Esophagus (tissue), 2 donors: ENCODE data around the gene AUTS2. TPM values are rescaled to one million over a fixed set of nuclear protein-coding genes. Genes with fewer than 3 reads are reported as not detected.
A peak's percentile ranks its signal among the peaks of the same experiment; 100 is the strongest.

Experiments
- H3K27ac ChIP-seq, 2 donors: one replicate each; pipeline ENCODE4 v1.5.1; 2013; ENCODE audit warnings: low read depth in 2 of 2, mild to moderate bottlenecking in 2 of 2, inconsistent platforms in 1 of 2, low read length in 1 of 2, moderate library complexity in 1 of 2
- H3K27me3 ChIP-seq, 2 donors: one replicate each; pipeline ENCODE4 v1.6.1; 2013; ENCODE audit warnings: low read length in 2 of 2, control low read depth in 1 of 2, mild to moderate bottlenecking in 1 of 2; ENCODE audit not compliant: insufficient read depth in 2 of 2, control insufficient read depth in 1 of 2
- H3K36me3 ChIP-seq, 2 donors: one replicate each; pipeline ENCODE4 v1.6.1; 2013; ENCODE audit warnings: low read length in 1 of 2; ENCODE audit not compliant: control insufficient read depth in 2 of 2, insufficient read depth in 2 of 2
- H3K4me1 ChIP-seq, 2 donors: one replicate each; pipeline ENCODE4 v1.6.1; 2013; ENCODE audit warnings: low read length in 1 of 2; ENCODE audit not compliant: control insufficient read depth in 2 of 2, insufficient read depth in 2 of 2
- H3K4me3 ChIP-seq, 2 donors: one replicate each; pipeline ENCODE4 v1.5.1; 2013; ENCODE audit warnings: low read length in 2 of 2, mild to moderate bottlenecking in 2 of 2, low read depth in 1 of 2, moderate library complexity in 1 of 2
- H3K9me3 ChIP-seq, 2 donors: one replicate each; pipeline ENCODE4 v1.6.1; 2013; ENCODE audit warnings: mild to moderate bottlenecking in 2 of 2, low read depth in 1 of 2, low read length in 1 of 2, moderate library complexity in 1 of 2; ENCODE audit not compliant: control insufficient read depth in 2 of 2, insufficient read depth in 1 of 2
- WGBS, 2 donors: extraction: QIAGEN DNeasy Blood & Tissue Kit; methylation state at CpG; one replicate each; pipeline ENCODE4 v1.1.7; 2013; 5-methylcytosine and 5-hydroxymethylcytosine counted together
- polyA plus RNA-seq, 2 donors: library from polyadenylated mRNA; stranded (reverse); fragments of 200-250 nt; gene quantifications; one replicate each; pipeline ENCODE4 v1.2.3, GENCODE V29; 2013
- donor health status: healthy with polysubstance abuse.
- donor health status: Bipolar disorder and iron deficiency.

The AUTS2 gene
- polyA plus RNA-seq, 2 donors, result 8.3 to 15.6 TPM

DNA sequence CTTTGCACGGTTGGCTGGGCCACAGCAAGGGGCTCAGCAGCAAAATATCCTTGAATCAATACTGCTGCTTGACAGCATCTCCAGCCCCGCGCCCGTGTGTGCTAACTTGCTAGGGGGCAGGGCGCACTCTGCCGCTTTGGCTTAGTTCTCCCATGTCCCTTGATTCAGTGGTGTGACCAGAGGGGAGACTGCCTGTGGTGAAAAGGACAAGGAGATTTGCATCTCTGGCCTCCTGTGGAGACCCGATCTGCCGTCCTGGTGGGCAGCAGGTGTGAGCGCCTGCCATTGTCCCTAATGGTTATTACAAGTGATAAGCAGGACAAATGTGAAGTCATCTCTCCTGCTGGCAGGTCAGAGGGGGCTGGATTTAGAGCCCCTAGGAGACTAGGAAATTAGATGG is 1033.4 kb downstream of the AUTS2 start:
- H3K36me3 ChIP-seq, result peaks cover 0 to 1% of the 10 kb centered on the region in 2 donors
- H3K4me3 ChIP-seq, result no peak overlapping the region
- H3K4me1 ChIP-seq, result peaks cover 0 to 2% of the 10 kb centered on the region in 2 donors
- H3K27me3 ChIP-seq, result no peaks in the 10 kb centered on the region
- no peak overlapping the region for H3K27ac ChIP-seq
- H3K9me3 ChIP-seq, result no peaks in the 10 kb centered on the region
- WGBS, 2 donors, result 87 to 93% methylated on average over 9 of the region's 9 CpGs

DNA sequence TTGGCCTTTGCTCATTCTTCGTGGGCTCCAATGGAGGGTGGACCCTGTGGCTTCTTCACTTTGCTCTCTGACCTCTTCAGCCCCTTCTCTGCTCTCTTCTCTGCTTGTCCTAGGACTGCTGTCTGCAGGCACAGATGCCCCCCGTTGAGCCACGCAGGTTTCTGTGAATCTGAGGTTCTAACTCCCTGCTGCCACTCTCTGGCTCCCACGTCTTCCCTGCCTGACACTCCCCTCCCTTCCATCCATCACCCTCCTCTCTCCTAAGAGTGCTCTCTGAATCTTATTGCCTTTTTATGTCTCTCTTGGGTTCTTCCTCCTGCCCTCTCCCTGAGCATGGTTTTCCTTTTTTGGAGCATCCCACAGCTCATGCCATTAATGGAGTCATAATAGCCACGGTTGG is 1034.1 kb downstream of the AUTS2 start:
- Histone ChIP-seq H3K9me3 (no peaks in the 10 kb centered on the region), H3K36me3 (peaks cover 0 to 1% of the 10 kb centered on the region in 2 donors), H3K27me3 (no peaks in the 10 kb centered on the region), H3K4me1 (peaks cover 0 to 2% of the 10 kb centered on the region in 2 donors), H3K4me3 (no peak overlapping the region), H3K27ac (no peak overlapping the region)
- WGBS, 2 donors, result 82 to 90% methylated on average over 5 of the region's 5 CpGs

DNA sequence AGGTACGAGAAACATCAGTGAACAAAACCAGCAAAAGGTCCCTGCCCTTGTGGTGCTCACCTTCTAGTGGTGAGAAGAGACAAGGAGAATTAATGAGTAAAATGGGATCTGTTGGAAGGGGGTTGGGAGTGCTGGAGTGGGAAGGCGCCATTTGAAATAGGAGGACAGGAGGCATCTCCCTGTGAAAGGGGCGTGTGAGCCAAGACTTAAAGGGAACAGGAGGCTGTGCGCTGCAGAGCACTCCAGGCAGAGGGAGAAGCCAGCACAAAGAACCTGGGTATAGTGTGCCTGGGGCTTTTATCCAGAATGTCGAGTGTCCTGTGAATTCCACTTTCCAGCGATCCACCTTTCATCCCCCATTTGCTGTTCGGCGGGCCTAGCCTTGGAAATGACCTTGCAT is 1035.8 kb downstream of the AUTS2 start:
- H3K9me3 ChIP-seq, result no peaks in the 10 kb centered on the region
- H3K4me3 ChIP-seq, result no peak overlapping the region
- peaks cover 0 to 1% of the 10 kb centered on the region in 2 donors for H3K36me3 ChIP-seq
- peaks cover 0 to 2% of the 10 kb centered on the region in 2 donors for H3K4me1 ChIP-seq
- H3K27me3 ChIP-seq, result no peaks in the 10 kb centered on the region
- whole genome bisulfite sequencing, 2 donors, result 95 to 96% methylated on average over 8 of the region's 8 CpGs
- H3K27ac ChIP-seq, result no peak overlapping the region

DNA sequence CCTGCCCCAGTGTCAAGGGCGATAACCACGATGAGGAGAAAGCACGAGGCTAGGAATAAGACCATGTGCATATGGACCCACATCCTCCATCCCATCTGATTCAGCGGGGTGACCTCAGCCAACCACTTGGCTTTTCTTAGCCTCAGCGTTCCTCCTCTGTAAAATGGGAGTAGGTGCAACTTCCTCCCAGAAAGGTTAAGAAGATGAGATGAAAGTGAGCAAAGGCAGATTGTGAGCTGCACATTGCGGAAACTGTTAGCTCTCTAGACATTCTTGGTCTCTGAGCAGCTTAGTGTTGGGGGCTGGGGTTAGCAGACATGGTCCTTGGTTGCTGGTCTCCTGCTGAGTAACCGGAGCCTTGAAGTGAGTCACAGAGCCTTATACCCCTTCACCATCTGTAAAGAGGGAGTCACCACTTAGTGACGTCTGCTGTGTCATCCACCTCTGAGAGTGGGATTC is 1036.4 kb downstream of the AUTS2 start:
- no peak overlapping the region for H3K27ac ChIP-seq
- H3K9me3 ChIP-seq, result no peaks in the 10 kb centered on the region
- 86 to 93% methylated on average over 8 of the region's 8 CpGs for WGBS, 2 donors
- H3K4me1 ChIP-seq, result peaks cover 0 to 2% of the 10 kb centered on the region in 2 donors
- no peak overlapping the region for H3K4me3 ChIP-seq
- H3K36me3 ChIP-seq, result peaks cover 0 to 1% of the 10 kb centered on the region in 2 donors
- no peaks in the 10 kb centered on the region for H3K27me3 ChIP-seq

DNA sequence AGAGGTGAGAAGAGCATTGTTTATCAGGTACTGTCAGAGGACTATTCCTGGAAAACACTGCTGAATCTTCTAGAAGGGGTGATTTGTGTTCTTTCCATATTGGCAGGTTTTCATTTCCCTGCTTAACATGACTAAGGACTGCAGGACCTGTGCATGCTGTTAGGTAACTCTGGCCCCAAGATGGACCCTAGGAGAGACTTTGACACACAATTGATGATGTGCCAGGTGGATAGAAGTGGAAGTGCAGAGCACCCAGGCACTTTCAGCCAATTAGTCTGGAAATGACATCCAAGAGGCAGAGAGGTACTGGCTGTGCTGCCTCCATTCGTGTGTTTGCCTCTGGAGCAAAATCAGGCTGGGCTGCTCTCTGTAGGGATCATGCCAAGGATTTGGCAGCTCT is 1037.4 kb downstream of the AUTS2 start:
- Histone ChIP-seq H3K27me3 (no peaks in the 10 kb centered on the region), H3K4me1 (peaks cover 0 to 2% of the 10 kb centered on the region in 2 donors), H3K27ac (no peak overlapping the region), H3K4me3 (no peak overlapping the region), H3K36me3 (peaks cover 0 to 1% of the 10 kb centered on the region in 2 donors), H3K9me3 (no peaks in the 10 kb centered on the region)
- 58 to 83% methylated on average over 1 of the region's 1 CpG for WGBS, 2 donors

DNA sequence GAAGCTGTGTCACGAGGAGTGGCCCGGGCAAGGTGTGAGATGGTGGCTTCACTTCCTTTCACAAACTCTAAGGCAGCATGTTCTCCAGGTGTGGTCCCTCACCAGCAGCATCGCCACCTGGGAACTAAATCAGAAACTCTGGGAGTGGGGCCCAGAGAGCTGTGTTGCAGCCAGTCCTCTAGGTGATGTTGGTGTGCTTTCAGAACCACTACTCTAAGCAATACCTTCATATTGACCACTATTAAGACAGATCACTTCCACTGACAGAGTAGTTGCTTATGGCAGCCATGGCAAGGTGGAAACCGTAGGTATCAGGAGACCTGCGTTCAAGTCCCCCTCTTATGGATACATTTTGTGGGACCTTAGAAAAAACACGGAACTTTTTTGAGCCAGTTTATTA is 1037.9 kb downstream of the AUTS2 start:
- Histone ChIP-seq H3K4me1 (peaks cover 0 to 2% of the 10 kb centered on the region in 2 donors), H3K4me3 (no peak overlapping the region), H3K36me3 (peaks cover 0 to 1% of the 10 kb centered on the region in 2 donors), H3K27me3 (no peaks in the 10 kb centered on the region), H3K27ac (no peak overlapping the region), H3K9me3 (no peaks in the 10 kb centered on the region)
- 95 to 99% methylated on average over 6 of the region's 6 CpGs for WGBS, 2 donors

DNA sequence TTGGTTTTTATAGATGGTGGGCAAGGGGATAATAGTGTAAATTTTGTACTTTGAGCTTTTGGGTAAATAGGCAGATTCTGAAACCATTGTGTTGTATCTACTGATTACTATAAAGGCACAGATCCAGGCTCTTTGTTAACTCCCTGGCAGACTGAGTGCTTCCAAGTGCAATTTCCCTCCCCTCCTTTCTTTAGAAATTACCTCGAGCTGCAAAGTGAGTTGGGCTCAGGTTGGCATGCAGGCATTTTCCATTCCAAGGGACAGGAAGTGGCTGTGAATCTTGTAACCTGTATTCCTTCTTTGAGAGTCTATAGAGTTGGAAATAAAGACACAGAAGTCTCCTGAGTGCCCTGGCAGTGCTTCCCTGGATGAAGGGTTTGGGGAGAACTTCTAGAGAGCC is 1039.5 kb downstream of the AUTS2 start:
- 16 to 22% methylated on average over 1 of the region's 1 CpG for WGBS, 2 donors
- no peak overlapping the region for H3K4me3 ChIP-seq
- H3K4me1 ChIP-seq, result peaks cover 0 to 2% of the 10 kb centered on the region in 2 donors
- H3K9me3 ChIP-seq, result no peaks in the 10 kb centered on the region
- no peak overlapping the region for H3K27ac ChIP-seq
- no peaks in the 10 kb centered on the region for H3K27me3 ChIP-seq
- peaks cover 0 to 1% of the 10 kb centered on the region in 2 donors for H3K36me3 ChIP-seq

DNA sequence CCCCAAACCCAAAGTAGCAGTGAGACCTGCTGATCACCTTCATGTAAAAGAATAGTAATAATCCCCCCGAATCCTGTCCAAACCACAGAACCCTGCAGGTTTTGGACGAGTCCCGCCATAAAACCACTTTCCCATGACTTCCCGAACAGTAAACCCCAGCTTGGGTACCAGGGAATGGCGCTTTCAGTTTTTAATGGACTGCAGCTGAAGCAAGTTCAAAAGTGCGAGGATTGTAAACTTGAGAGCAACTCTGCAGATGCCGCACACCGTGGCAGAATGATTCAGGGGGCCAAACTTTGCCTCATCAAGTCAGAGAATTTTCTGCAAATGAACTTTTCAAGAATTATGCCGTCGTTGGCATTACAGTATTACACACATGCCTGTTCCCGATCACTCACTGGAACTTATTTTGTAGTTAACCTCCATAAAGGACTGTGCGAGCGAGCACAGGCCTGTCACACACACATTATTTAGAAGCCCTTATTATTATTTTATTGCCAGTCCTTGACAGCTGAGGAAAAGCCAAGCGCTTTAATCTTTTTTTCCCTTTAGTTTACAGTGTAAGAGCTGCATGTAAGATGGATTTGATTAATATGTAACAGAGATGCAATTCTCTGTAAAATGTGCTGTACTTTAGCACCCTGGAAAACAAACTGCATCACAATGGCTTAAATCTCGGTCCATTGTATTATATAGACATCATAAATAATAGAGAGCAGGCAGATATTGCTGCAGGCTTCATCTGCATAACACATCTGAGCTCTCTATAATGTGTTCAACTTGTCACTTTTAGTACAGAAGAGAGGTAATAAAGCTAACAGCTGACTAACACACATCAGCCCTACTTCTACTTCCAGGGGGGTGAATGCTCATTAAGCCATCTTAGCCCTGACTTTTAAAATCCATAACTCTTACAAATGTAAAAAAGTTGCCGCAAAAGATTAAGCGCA is 1040.2 kb downstream of the AUTS2 start:
- Histone ChIP-seq H3K27ac (no peak overlapping the region), H3K4me1 (peaks cover 0 to 2% of the 10 kb centered on the region in 2 donors), H3K36me3 (peaks cover 0 to 1% of the 10 kb centered on the region in 2 donors), H3K27me3 (no peaks in the 10 kb centered on the region), H3K9me3 (no peaks in the 10 kb centered on the region), H3K4me3 (peak overlapping the region in 1 of 2 donors; percentile 33)
- 44 to 55% methylated on average over 17 of the region's 17 CpGs for WGBS, 2 donors

DNA sequence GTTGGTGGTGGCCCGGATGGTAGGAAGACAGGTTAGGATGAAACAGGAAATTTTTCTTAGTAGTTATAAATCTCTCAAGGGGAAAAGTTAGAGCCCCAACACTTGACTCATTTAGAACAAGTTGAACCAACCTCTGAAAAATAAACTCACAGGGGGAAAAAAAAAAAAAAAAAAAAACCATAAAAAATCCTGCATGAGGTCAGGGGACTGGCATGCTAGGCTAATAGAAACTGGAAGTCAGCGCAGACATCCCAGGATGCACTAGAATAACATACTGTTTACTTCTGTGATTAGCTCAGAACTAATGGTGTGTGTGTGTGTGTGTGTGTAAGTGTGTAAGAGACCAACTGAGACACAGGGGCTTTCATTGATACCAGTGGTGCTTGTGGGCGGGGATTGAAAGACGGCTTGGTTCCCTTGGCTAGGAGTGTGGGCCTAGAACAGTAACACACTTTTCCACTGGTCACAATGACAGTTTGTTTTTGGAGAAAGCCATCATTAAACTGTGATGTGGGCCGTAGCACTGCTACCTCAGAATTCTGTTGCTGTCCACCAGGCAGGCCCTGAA is 1042.1 kb downstream of the AUTS2 start:
- Histone ChIP-seq H3K36me3 (no peaks in the 10 kb centered on the region), H3K27me3 (no peaks in the 10 kb centered on the region), H3K27ac (no peak overlapping the region), H3K9me3 (no peaks in the 10 kb centered on the region), H3K4me3 (no peak overlapping the region), H3K4me1 (no peaks in the 10 kb centered on the region)
- WGBS, 2 donors, result 86 to 93% methylated on average over 5 of the region's 5 CpGs
